OCI-LY1 (cell line): ENCODE data around the gene MICALL2.
"Not testable (repeated sequence)": the region's sequence is repeated elsewhere in the genome, so short reads cannot be mapped to it uniquely, and the experiment has no call there.

Experiments used
- CTCF ChIP-seq: fragments of 200-600 bp; sonication (generic), shearing (Covaris generic); IDR thresholded peaks from 2 replicates; pipeline ENCODE4 v1.5.1; 2017; ENCODE audit warnings: mild to moderate bottlenecking, antibody characterized with exemption, low read length, moderate library complexity, mixed read lengths
- EZH2 ChIP-seq: fragments of 200-600 bp; sonication (generic), shearing (Covaris generic); IDR thresholded peaks from 2 replicates; pipeline ENCODE4 v1.8.0; 2017; ENCODE audit warnings: borderline replicate concordance, mixed run types, mild to moderate bottlenecking, antibody characterized with exemption, low read length, moderate library complexity, mixed read lengths

- not testable (repeated sequence) for TF ChIP-seq CTCF, EZH2
Observed at GRCh38 chr7:1443587-1444200, 15.6 kb downstream of the MICALL2 start.
